Heart right ventricle (tissue), 16 donors: ENCODE measurements around the gene METTL1. TPM values are rescaled to one million over a fixed set of nuclear protein-coding genes. Genes with fewer than 3 reads are reported as not detected.

Experiments used
- ATAC-seq, 8 donors: fragments of 200-7000 bp; cut with Tn5 transposase; one replicate each; pipeline ENCODE4 v1.9.1; 2020; ENCODE audit warnings: mild to moderate bottlenecking in 8 of 8, moderate library complexity in 8 of 8, moderate number of reproducible peaks in 1 of 8
- DNase-seq, 2 donors: peaks; one replicate each; pipeline ENCODE4 v3.0.0-alpha.2; 2020
- H3K27ac ChIP-seq, 10 donors: fragments of 200-600 bp; sonication (generic) in 2 of 10; one replicate each; pipeline versions ENCODE4 v1.5.0 to v1.8.0; 2020 to 2022; ENCODE audit warnings: mild to moderate bottlenecking in 3 of 10
- H3K27me3 ChIP-seq, 7 donors: fragments of 200-600 bp; one replicate each; pipeline ENCODE4 v1.8.0; 2021 to 2022; ENCODE audit warnings: mild to moderate bottlenecking in 2 of 7
- H3K36me3 ChIP-seq, 9 donors: fragments of 200-600 bp; sonication (generic) in 1 of 9; one replicate each; pipeline versions ENCODE4 v1.5.0 to v1.8.0; 2020 to 2022; ENCODE audit warnings: mild to moderate bottlenecking in 2 of 9
- H3K4me1 ChIP-seq, 9 donors: fragments of 200-600 bp; sonication (generic) in 1 of 9; one replicate each; pipeline versions ENCODE4 v1.5.0 to v1.8.0; 2020 to 2022; ENCODE audit warnings: mild to moderate bottlenecking in 4 of 9
- H3K4me3 ChIP-seq, 10 donors: fragments of 200-600 bp; sonication (generic) in 2 of 10; one replicate each; pipeline versions ENCODE4 v1.5.0 to v1.8.0; 2020 to 2022; ENCODE audit warnings: mild to moderate bottlenecking in 7 of 10, moderate library complexity in 2 of 10
- H3K9me3 ChIP-seq, 11 donors: fragments of 200-600 bp in 10 of 11; sonication (generic) in 2 of 11; one replicate each; pipeline versions ENCODE4 v1.5.0 to v1.8.0; 2013 to 2022; ENCODE audit warnings: mild to moderate bottlenecking in 2 of 11, control low read depth in 1 of 11, moderate library complexity in 1 of 11
- WGBS, 2 donors: extraction: QIAGEN DNeasy Blood & Tissue Kit; methylation state at CpG; one replicate each; pipeline ENCODE4 v1.1.7; 2013; ENCODE audit warnings: inconsistent platforms in 1 of 2; 5-methylcytosine and 5-hydroxymethylcytosine counted together
- intact Hi-C, 10 donors: fragments of 100-400 bp; cut with DNase I; formaldehyde crosslinking; loops; one replicate each; pipeline versions ENCODE4 v1.11.1 to v1.14.2; 2022
- polyA plus RNA-seq, 2 donors: library from polyadenylated mRNA; stranded (reverse); fragments of 200-250 nt; gene quantifications; one replicate each; pipeline ENCODE4 v1.2.3, GENCODE V29; 2013
- total RNA-seq, 10 donors: library from RNA; stranded (reverse); fragmentation: NEBNext Ultra II Directional in 3 of 10; extraction: Animal tissue kit (Norgen Biotek cat#: 25700) in 3 of 10; gene quantifications; one replicate each; pipeline versions ENCODE4 v1.2.1 to v1.2.4, GENCODE V29; 2021 to 2023
- TF ChIP-seq, protein P1 (sequence below), 9 donors: fragments of 200-600 bp; sonication (generic) in 2 of 9; IDR thresholded peaks; one replicate each; pipeline versions ENCODE4 v1.5.0 to v1.8.0; 2021 to 2022; ENCODE audit warnings: antibody characterized with exemption in 9 of 9, mild to moderate bottlenecking in 5 of 9, moderate library complexity in 1 of 9
- donor health status: Arrhythmogenic right ventricular cardiomyopathy.
- donor health status: ischemic (EF 13 %, LVEDD 7.1; RV severe dilation, severe dysfunction).
- donor health status: healthy with polysubstance abuse.
- donor health status: DM: no; HTN: yes; CAD: no.
- donor health status: DM: no; HTN: no; CAD: no.
- donor health status: ischemic (EF 25% LVEDD 6.9; RV normal size, moderate dysfunction).
- donor health status: ischemic (EF 25% LVEDD 5.7; RV mildly dilated, moderate dysfunction).
- donor health status: healthy.
- donor health status: DM: yes; HTN: yes; CAD: no.
- donor health status: Ischemic cardiomyopathy.
- donor health status: ischemic (EF 35%, LVEDD 5.7; RV mildly dilated, moderate dysfunction).
- donor health status: nonischemic (EF 11% LVEDD 7.7; RV severe dilation, severe dysfunction).
- donor health status: DM: yes; HTN: yes; CAD: no.
- donor health status: PGD.
- donor health status: ischemic (EF 29% LVEDD 5.4; RV normal size, mild dysfunction).
- donor health status: nonischemic (EF 23%, LVEDD 6.1; RV moderate dilation, normal function).

METTL1 gene
- total and polyA plus RNA-seq, 12 donors, result 5.6 to 29.4 (median 8.3) TPM

DNA sequence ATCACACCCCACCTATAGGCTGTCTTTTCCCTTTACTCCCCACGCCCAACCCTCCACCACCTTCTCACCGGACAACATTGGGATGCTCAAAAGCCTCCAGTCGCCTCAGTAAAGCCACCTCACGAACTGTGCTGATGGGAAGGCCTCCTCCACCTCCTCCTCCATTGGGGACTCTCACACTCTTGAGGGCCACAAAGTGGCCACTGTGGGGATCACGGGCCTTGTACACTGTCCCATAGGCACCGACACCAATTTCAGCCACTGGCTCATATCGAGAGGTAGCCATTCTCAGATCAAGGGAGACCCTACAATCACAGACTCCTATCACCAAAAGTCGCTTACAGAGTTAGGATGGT is 20.5 kb downstream of the METTL1 start:
- peaks cover 0 to 47% (median 32%) of the 10 kb centered on the region in 9 donors for H3K36me3 ChIP-seq
- H3K9me3 ChIP-seq, result no peaks in the 10 kb centered on the region
- 15% methylated on average over 8 of the region's 8 CpGs for WGBS, 2 donors
- peak overlapping the region; percentile 70 to 96 (median 91) for H3K27ac ChIP-seq
- intact Hi-C loops, result no loop called here
- peak overlapping the region; percentile 55 to 85 (median 72) for H3K4me3 ChIP-seq
- ATAC-seq (peak in 2 of 8 donors; percentile 0), DNase-seq (no peak)
- TF ChIP-seq, protein P1, sequence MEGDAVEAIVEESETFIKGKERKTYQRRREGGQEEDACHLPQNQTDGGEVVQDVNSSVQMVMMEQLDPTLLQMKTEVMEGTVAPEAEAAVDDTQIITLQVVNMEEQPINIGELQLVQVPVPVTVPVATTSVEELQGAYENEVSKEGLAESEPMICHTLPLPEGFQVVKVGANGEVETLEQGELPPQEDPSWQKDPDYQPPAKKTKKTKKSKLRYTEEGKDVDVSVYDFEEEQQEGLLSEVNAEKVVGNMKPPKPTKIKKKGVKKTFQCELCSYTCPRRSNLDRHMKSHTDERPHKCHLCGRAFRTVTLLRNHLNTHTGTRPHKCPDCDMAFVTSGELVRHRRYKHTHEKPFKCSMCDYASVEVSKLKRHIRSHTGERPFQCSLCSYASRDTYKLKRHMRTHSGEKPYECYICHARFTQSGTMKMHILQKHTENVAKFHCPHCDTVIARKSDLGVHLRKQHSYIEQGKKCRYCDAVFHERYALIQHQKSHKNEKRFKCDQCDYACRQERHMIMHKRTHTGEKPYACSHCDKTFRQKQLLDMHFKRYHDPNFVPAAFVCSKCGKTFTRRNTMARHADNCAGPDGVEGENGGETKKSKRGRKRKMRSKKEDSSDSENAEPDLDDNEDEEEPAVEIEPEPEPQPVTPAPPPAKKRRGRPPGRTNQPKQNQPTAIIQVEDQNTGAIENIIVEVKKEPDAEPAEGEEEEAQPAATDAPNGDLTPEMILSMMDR (IDR thresholded peaks at IDR 0.05), result no peak
- peaks cover 14 to 45% (median 34%) of the 10 kb centered on the region in 9 donors for H3K4me1 ChIP-seq
- H3K27me3 ChIP-seq, result no peaks in the 10 kb centered on the region

DNA sequence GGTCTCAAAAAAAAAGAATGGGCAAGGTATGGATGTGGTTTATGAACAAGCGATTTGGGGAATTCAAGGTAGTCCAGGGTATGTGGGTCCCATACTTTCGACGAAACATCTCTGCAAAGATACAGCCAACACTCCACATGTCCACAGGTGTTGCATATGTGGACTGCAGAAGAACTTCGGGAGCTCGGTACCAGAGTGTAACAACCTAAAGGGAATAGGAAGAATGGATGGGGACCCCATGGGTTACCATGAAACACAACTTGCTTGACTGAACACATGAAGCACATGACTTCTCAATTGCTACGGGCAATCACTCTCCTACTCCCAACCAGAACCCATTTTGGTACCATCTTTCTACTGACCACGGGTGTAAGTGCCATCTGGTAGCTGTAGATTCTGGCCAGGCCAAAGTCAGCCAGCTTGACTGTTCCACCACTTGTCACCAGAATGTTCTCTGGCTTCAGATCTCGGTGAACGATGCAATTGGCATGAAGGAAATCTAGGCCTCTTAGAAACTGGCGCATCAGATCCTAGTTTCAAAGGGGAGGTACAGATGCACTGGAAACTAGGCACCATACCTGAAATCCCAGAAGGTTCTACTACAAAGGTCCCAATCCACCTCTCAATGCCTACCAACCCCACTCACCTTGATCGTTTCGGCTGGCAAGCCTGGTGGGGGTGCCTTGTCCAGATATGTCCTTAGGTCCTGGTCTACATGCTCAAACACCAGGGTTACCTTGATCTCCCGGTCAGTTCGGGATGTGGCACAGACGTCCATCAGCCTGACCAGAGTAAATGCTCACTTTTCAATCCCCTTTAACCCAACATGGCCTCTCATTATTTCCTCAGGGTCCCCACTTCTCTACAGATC is 21.1 kb downstream of the METTL1 start:
- DNase-seq, result no peak
- H3K9me3 ChIP-seq, result no peaks in the 10 kb centered on the region
- H3K4me1 ChIP-seq, result peaks cover 11 to 45% (median 32%) of the 10 kb centered on the region in 9 donors
- peak overlapping the region; percentile 55 to 85 (median 72) for H3K4me3 ChIP-seq
- ATAC-seq, result no peak
- H3K36me3 ChIP-seq, result peaks cover 0 to 51% (median 32%) of the 10 kb centered on the region in 9 donors
- peak overlapping the region in 8 of 10 donors; percentile 90 to 96 (median 92) for H3K27ac ChIP-seq
- 88 to 89% methylated on average over 15 of the region's 15 CpGs for WGBS, 2 donors
- intact Hi-C loops, result no loop called here
- H3K27me3 ChIP-seq, result no peaks in the 10 kb centered on the region
- TF ChIP-seq, protein P1 (IDR thresholded peaks at IDR 0.05), result no peak

DNA sequence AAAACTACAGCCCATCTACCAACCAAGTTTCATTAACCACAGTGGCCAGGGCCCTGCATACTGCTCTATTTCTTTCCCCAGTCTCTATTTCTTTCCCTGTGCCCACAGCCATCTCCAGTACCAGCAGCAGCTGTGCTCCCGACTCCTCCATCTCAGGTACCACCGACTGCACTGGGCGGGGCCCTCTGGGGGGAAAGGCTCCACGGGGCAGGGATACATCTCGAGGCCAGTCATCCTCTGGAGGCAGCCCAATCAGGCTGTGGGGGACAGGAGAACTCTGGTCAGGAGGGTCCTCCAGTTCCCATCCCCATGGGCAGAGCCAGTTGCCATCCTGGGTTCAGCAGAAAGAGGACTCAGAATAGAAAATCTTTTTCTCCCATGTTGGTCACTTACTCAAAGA is 22.8 kb downstream of the METTL1 start:
- Histone ChIP-seq H3K9me3 (no peaks in the 10 kb centered on the region), H3K4me3 (no peak overlapping the region), H3K4me1 (peaks cover 10 to 44% (median 31%) of the 10 kb centered on the region in 9 donors), H3K27ac (no peak overlapping the region), H3K36me3 (peaks cover 0 to 51% (median 32%) of the 10 kb centered on the region in 9 donors), H3K27me3 (no peaks in the 10 kb centered on the region)
- ATAC-seq, result no peak
- intact Hi-C loops, result no loop called here
- 90 to 94% methylated on average over 5 of the region's 5 CpGs for WGBS, 2 donors
- TF ChIP-seq, protein P1 (IDR thresholded peaks at IDR 0.05), result no peak
- no peak for DNase-seq

DNA sequence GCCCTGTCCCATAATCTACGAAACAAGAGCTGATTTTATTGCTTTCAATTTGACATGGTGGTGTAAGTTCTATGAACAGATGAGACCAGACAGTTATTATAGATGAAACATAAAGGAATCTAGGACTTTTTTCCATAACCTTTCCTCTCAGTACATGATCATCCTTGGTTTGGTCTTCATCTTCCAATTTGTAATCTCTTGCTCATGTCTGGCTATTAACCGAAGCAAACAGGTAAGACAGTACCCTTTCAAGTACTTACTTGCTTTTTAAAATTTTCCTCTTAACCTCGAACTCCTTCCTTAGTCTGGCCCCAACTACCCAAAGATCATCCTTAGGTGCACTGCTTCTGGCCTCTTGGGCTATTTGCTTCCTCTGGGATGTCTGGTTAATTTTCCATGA is 25.9 kb downstream of the METTL1 start:
- 85 to 90% methylated on average over 3 of the region's 3 CpGs for WGBS, 2 donors

More for the DNA sequence above, 25.9 kb downstream of the METTL1 start:
- H3K27ac ChIP-seq, result peak overlapping the region in 5 of 10 donors; percentile 96 to 99 (median 96)
- ATAC-seq (no peak), DNase-seq (no peak)
- H3K4me1 ChIP-seq, result peaks cover 4 to 39% (median 20%) of the 10 kb centered on the region in 9 donors
- intact Hi-C loops, result no loop called here
- peaks cover 0 to 50% (median 32%) of the 10 kb centered on the region in 9 donors for H3K36me3 ChIP-seq
- H3K27me3 ChIP-seq, result peaks cover 0 to 2% (median 0%) of the 10 kb centered on the region in 7 donors
- peak overlapping the region in 7 of 10 donors; percentile 58 to 93 (median 88) for H3K4me3 ChIP-seq
- TF ChIP-seq, protein P1 (IDR thresholded peaks at IDR 0.05), result no peak
- H3K9me3 ChIP-seq, result no peaks in the 10 kb centered on the region
